K562 (cell line): ENCODE data around the gene SLC2A4. TPM values are rescaled to one million over a fixed set of nuclear protein-coding genes. Genes with fewer than 3 reads are reported as not detected.

Experiments used
- ATAC-seq: fragments of 200-7000 bp; cut with Tn5 transposase; 3 replicates; pipeline ENCODE4 v1.9.1; 2020; ENCODE audit warnings: moderate library complexity
- BruUV-seq: library from RNA; stranded (reverse); fragments of 400-500 nt; replicated peaks from 2 replicates; lab custom pipeline; 2021; lab: Mats Ljungman, UMichigan
- CTCF ChIA-PET: fragments of 300-600 bp; formaldehyde crosslinking; extraction: SDS; loops from one replicate; lab custom pipeline; 2021; ENCODE audit warnings: low intra/inter-chr PET ratio; lab: Yijun Ruan, JAX
- POLR2A ChIA-PET: fragments of 300-600, 350-650 bp; sonication (Branson Sonifier 250); formaldehyde crosslinking; extraction: SDS; loops from one replicate; lab custom pipeline; 2021; ENCODE audit warnings: antibody characterized with exemption, inconsistent platforms; lab: Yijun Ruan, JAX
- DNase-seq, 4 experiments: peaks; one replicate each; pipeline versions ENCODE4 v3.0.0 to v3.0.0-alpha.2; 2011 to 2018; ENCODE audit warnings: low spot score in 3 of 4, mixed read lengths in 3 of 4; ENCODE audit errors: extremely low read depth in 1 of 4
- FAIRE-seq: peaks from 2 replicates; lab custom pipeline; 2011; peaks lifted over from hg19 to GRCh38; lab: Jason Lieb, UNC
- H2AFZ ChIP-seq: 2 replicates; pipeline ENCODE4 v1.6.0; 2011; ENCODE audit warnings: low read depth, low read length, control low read depth, inconsistent platforms
- H3K27ac ChIP-seq: fragments of 200-600 bp; 3 replicates; pipeline ENCODE4 v1.8.0; 2011; ENCODE audit warnings: low read depth, mild to moderate bottlenecking, control low read depth, inconsistent platforms, low read length, moderate library complexity, mixed read lengths; ENCODE audit errors: extremely low read depth
- H3K27me3 ChIP-seq, 2 experiments: fragments of 300-600 bp in 1 of 2; 2 replicates in 1 of 2; 3 replicates in 1 of 2; pipeline versions ENCODE4 v1.6.0 to v1.8.0; 2011; ENCODE audit warnings: inconsistent platforms in 2 of 2, low read length in 2 of 2, mild to moderate bottlenecking in 1 of 2, mixed read lengths in 1 of 2, moderate library complexity in 1 of 2; ENCODE audit not compliant: control insufficient read depth in 2 of 2, insufficient read depth in 2 of 2
- H3K36me3 ChIP-seq: fragments of 300-600 bp; 3 replicates; pipeline ENCODE4 v1.8.0; 2011; ENCODE audit warnings: mild to moderate bottlenecking, low read length, inconsistent platforms; ENCODE audit not compliant: control insufficient read depth, insufficient read depth
- H3K4me1 ChIP-seq, 2 experiments: fragments of 200-600 bp in 1 of 2; replicated peaks in 1 of 2; 2 replicates in 1 of 2; 3 replicates in 1 of 2; pipeline versions ENCODE4 v1.5.1 to v1.8.0; 2011; ENCODE audit warnings: inconsistent platforms in 2 of 2, low read length in 2 of 2, mild to moderate bottlenecking in 1 of 2, mixed read lengths in 1 of 2, moderate library complexity in 1 of 2; ENCODE audit not compliant: control insufficient read depth in 2 of 2, insufficient read depth in 2 of 2
- H3K4me2 ChIP-seq: 2 replicates; pipeline ENCODE4 v1.6.1; 2011; ENCODE audit warnings: low read length, control low read depth, inconsistent platforms, mixed read lengths; ENCODE audit not compliant: insufficient read depth
- H3K4me3 ChIP-seq: fragments of 200-600 bp; sonication (generic), shearing (Covaris generic); 2 replicates; pipeline ENCODE4 v1.5.1; 2016; ENCODE audit warnings: control low read depth, inconsistent platforms
- H3K79me2 ChIP-seq: fragments of 200-600 bp; 3 replicates; pipeline ENCODE4 v1.8.0; 2011; ENCODE audit warnings: low read length, inconsistent platforms; ENCODE audit not compliant: control insufficient read depth, insufficient read depth
- H3K9ac ChIP-seq, 2 experiments: 2 replicates each; pipeline versions ENCODE4 v1.6.0 to v1.6.1; 2011; ENCODE audit warnings: low read depth in 2 of 2, low read length in 2 of 2, control low read depth in 1 of 2, inconsistent platforms in 1 of 2, mild to moderate bottlenecking in 1 of 2, mixed read lengths in 1 of 2; ENCODE audit not compliant: insufficient read depth in 1 of 2
- H3K9me1 ChIP-seq: one replicate; pipeline ENCODE4 v1.6.0; 2011; ENCODE audit warnings: inconsistent platforms, mild to moderate bottlenecking, low read length, moderate library complexity; ENCODE audit not compliant: control insufficient read depth, insufficient read depth
- H3K9me3 ChIP-seq: replicated peaks from 2 replicates; pipeline ENCODE4 v1.5.1; 2011; ENCODE audit warnings: low read depth, low read length, inconsistent platforms; ENCODE audit not compliant: control insufficient read depth, insufficient read depth
- H4K20me1 ChIP-seq: replicated peaks from 2 replicates; pipeline ENCODE4 v1.6.1; 2011; ENCODE audit warnings: low read length, inconsistent platforms, mixed read lengths; ENCODE audit not compliant: control insufficient read depth, insufficient read depth
- C11orf30 ChIP-seq: fragments of 450-650 bp; IDR thresholded peaks from 2 replicates; pipeline ENCODE4 v1.6.1; 2016; ENCODE audit warnings: low read depth, mild to moderate bottlenecking
- EHMT2 ChIP-seq: fragments of 450-650 bp; IDR thresholded peaks from 2 replicates; pipeline ENCODE4 v1.6.1; 2018; ENCODE audit warnings: antibody characterized with exemption
- MAZ ChIP-seq, 2 experiments: fragments of 450-650 bp in 1 of 2; sonication (generic) in 1 of 2; formaldehyde crosslinking; IDR thresholded peaks in 1 of 2; conservative IDR thresholded peaks in 1 of 2; 2 replicates each; pipeline versions ENCODE4 v1.4.0 to v1.5.0; 2020; ENCODE audit warnings: mild to moderate bottlenecking in 1 of 2, missing genetic modification reagents in 1 of 2
- NR2C2 ChIP-seq, 2 experiments: fragments of 200-800 bp in 1 of 2; sonication (Bioruptor generic) in 1 of 2; sonication (generic) in 1 of 2; formaldehyde crosslinking in 1 of 2; IDR thresholded peaks; 2 replicates each; pipeline versions ENCODE4 v1.6.1 to v1.8.0; 2016 to 2022; ENCODE audit warnings: mild to moderate bottlenecking in 1 of 2, missing compliant biosample characterization in 1 of 2, missing genetic modification characterization in 1 of 2, missing genetic modification reagents in 1 of 2
- POLR2H ChIP-seq: IDR thresholded peaks from 2 replicates; pipeline ENCODE4 v1.6.1; 2016; ENCODE audit warnings: missing genetic modification characterization, low read depth, mild to moderate bottlenecking, control low read depth, missing compliant biosample characterization, moderate library complexity
- RBM25 ChIP-seq: fragments of 200-400 bp; formaldehyde crosslinking; IDR thresholded peaks from 2 replicates; pipeline ENCODE4 v1.6.1; 2018; ENCODE audit warnings: low read length, low read depth, moderate library complexity; ENCODE audit not compliant: severe bottlenecking
- SAP30 ChIP-seq: fragments of 200-600 bp; sonication (generic); IDR thresholded peaks from 2 replicates; pipeline ENCODE4 v1.6.1; 2012; ENCODE audit warnings: borderline replicate concordance, low read depth, mild to moderate bottlenecking, moderate library complexity, low read length, control low read depth, inconsistent platforms; ENCODE audit not compliant: insufficient read depth, poor library complexity, severe bottlenecking
- STAT5B ChIP-seq: fragments of 250-450 bp; sonication (Bioruptor Pico); IDR thresholded peaks from 2 replicates; pipeline ENCODE4 v1.8.0; 2021; ENCODE audit warnings: mild to moderate bottlenecking, inconsistent platforms
- TAF1 ChIP-seq: IDR thresholded peaks from 2 replicates; pipeline ENCODE4 v1.6.1; 2011; ENCODE audit warnings: mild to moderate bottlenecking, low read length, moderate library complexity; ENCODE audit not compliant: insufficient read depth, control insufficient read depth, severe bottlenecking; ENCODE audit errors: extremely low read depth
- TAF9B ChIP-seq: fragments of 450-650 bp; IDR thresholded peaks from 2 replicates; pipeline ENCODE4 v1.6.1; 2018; ENCODE audit warnings: mild to moderate bottlenecking; ENCODE audit not compliant: partially characterized antibody
- TBP ChIP-seq: optimal IDR thresholded peaks from 2 replicates; pipeline ENCODE3; 2011; ENCODE audit warnings: low read depth, low read length, improper control_type of control experiment
- TCF7L2 ChIP-seq: fragments of 150-350 bp; IDR thresholded peaks from 2 replicates; pipeline ENCODE4 v1.6.1; 2016; ENCODE audit warnings: low read depth, mild to moderate bottlenecking, low read length, moderate library complexity
- ZNF551 ChIP-seq: fragments of 250-450 bp; sonication (Bioruptor Pico); IDR thresholded peaks from 2 replicates; pipeline ENCODE4 v1.5.0; 2021; ENCODE audit warnings: mild to moderate bottlenecking, moderate library complexity
- ZNF740 ChIP-seq, 3 experiments: fragments of 200-800 bp in 1 of 3; sonication (Bioruptor generic) in 1 of 3; sonication (generic) in 1 of 3; formaldehyde crosslinking in 1 of 3; IDR thresholded peaks; 2 replicates each; pipeline versions ENCODE4 v1.6.1 to v1.8.0; 2016 to 2022; ENCODE audit warnings: mild to moderate bottlenecking in 2 of 3, missing compliant biosample characterization in 2 of 3, missing genetic modification characterization in 2 of 3, missing genetic modification reagents in 1 of 3
- WGBS: fragments of 100-300 bp; shearing (Covaris generic); methylation state at CpG from one replicate; pipeline ENCODE4 v1.1.6; 2016; ENCODE audit warnings: low coverage, mixed read lengths; ENCODE audit not compliant: insufficient coverage; ENCODE audit errors: missing lambda C conversion rate; 5-methylcytosine and 5-hydroxymethylcytosine counted together
- in situ Hi-C: fragments of 300-500 bp; cut with MboI; formaldehyde crosslinking; loops from 4 replicates; pipeline ENCODE4 v1.15.0; 2018; ENCODE audit warnings: inconsistent platforms, mixed read lengths
- intact Hi-C: fragments of 100-400 bp; cut with micrococcal nuclease; formaldehyde crosslinking; loops from 2 replicates; pipeline ENCODE4 v1.14.2; 2022
- polyA plus RNA-seq, 8 experiments: library from polyadenylated mRNA; depleted of rRNA in 4 of 8; stranded (reverse) in 5 of 8; unstranded in 3 of 8; fragments of >200 nt; fragmentation: Nextera tagmentation in 2 of 8; fragmentation: Illumina TruSeq in 1 of 8; extraction: Ambion mirVana in 2 of 8; extraction: Trizol in 1 of 8; gene quantifications; 2 replicates each; pipeline versions ENCODE4 v1.2.1 to v1.2.3, GENCODE V29; 2011 to 2014; ENCODE audit warnings: inconsistent platforms in 1 of 8, missing spikeins in 1 of 8
- total RNA-seq, 7 experiments: library from RNA; depleted of rRNA in 6 of 7; stranded (reverse); fragments of >200 nt in 6 of 7; fragmentation: Illumina TruSeq in 2 of 7; extraction: Trizol in 2 of 7; gene quantifications; 2 replicates each; pipeline versions ENCODE4 v1.2.1 to v1.2.3, GENCODE V29; 2011 to 2021; ENCODE audit warnings: low replicate concordance in 1 of 7
- TF ChIP-seq, protein P1 (sequence below): fragments of 450-650 bp; formaldehyde crosslinking; conservative IDR thresholded peaks from 2 replicates; pipeline ENCODE4 v1.4.0; 2022; ENCODE audit warnings: mild to moderate bottlenecking, missing genetic modification characterization

SLC2A4 gene
- total and polyA plus RNA-seq, 9 of the 15 experiments (the other 6 are each of a cell fraction or from before 2014, with no cell fraction given), result 0.74 to 3.5 (median 1.6) TPM

GRCh38 chr17:7308625-7309433, 27.3 kb downstream of the SLC2A4 start:
- DNase-seq (peak; percentile 35 to 83 (median 56)), FAIRE-seq (peak; percentile 79), ATAC-seq (peak; percentile 59)
- Histone ChIP-seq H3K9me3 (no peaks in the 10 kb centered on the region), H3K9me1 (peaks cover 11% of the 10 kb centered on the region), H3K27me3 (no peaks in the 10 kb centered on the region), H2AFZ (no peak overlapping the region), H3K79me2 (peaks cover 43% of the 10 kb centered on the region), H3K9ac (peak overlapping the region; percentile 99), H3K4me1 (peaks cover 21 to 24% of the 10 kb centered on the region in 2 experiments), H3K4me2 (peak overlapping the region; percentile 97), H4K20me1 (peaks cover 40% of the 10 kb centered on the region), H3K4me3 (peak overlapping the region; percentile 96), H3K36me3 (peaks cover 53% of the 10 kb centered on the region), H3K27ac (peak overlapping the region; percentile 93)
- 0% methylated on average over 12 of the region's 14 CpGs for WGBS
- TSS peak; percentile 91 for BruUV-seq
- ChIA-PET POLR2A (interaction anchor here (0.6 to 1.6 kb wide), 8 partner anchors 9 to 66 kb away, joined by 3 to 5 read pairs (median 3); partner anchors contain the start of gene NEURL4), CTCF (no interaction called here)
- in situ Hi-C loops (no loop called here), intact Hi-C loops (no loop called here)
- TF ChIP-seq NR2C2 (CRISPR knock-in tag; IDR thresholded peaks at IDR 0.05) (no peak), NR2C2 (tag; IDR thresholded peaks at IDR 0.05) (no peak), ZNF740 (CRISPR knock-in tag; IDR thresholded peaks at IDR 0.05) (peak; percentile 97), ZNF740 (tag; IDR thresholded peaks at IDR 0.05) (peak in 1 of 2 experiments; percentile 92; a peak in 2 of 4 replicates), MAZ (CRISPR knock-in tag; conservative IDR thresholded peaks at IDR 0.05 in 1 of 2, IDR thresholded peaks at IDR 0.05 in 1 of 2) (peak; percentile 15 to 34; a peak in 1 of 4 replicates), TAF9B (peak; percentile 48), TAF1 (peak; percentile 62), POLR2H (tag) (peak; percentile 49; the same call in 1 of the 2 replicates), TCF7L2 (0 out of 2 replicates have a peak, but pooled peaks have one; percentile 15), EHMT2 (no peak), TBP (peak; percentile 79), ZNF551 (CRISPR knock-in tag) (no peak), SAP30 (no peak), C11orf30 (0 out of 2 replicates have a peak, but pooled peaks have one; percentile 6), RBM25 (no peak), STAT5B (CRISPR knock-in tag) (no peak)
- TF ChIP-seq, protein P1, sequence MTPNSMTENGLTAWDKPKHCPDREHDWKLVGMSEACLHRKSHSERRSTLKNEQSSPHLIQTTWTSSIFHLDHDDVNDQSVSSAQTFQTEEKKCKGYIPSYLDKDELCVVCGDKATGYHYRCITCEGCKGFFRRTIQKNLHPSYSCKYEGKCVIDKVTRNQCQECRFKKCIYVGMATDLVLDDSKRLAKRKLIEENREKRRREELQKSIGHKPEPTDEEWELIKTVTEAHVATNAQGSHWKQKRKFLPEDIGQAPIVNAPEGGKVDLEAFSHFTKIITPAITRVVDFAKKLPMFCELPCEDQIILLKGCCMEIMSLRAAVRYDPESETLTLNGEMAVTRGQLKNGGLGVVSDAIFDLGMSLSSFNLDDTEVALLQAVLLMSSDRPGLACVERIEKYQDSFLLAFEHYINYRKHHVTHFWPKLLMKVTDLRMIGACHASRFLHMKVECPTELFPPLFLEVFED (CRISPR knock-in tag), result no peak
